Right atrium auricular region (tissue), 2 donors: Measurements from ENCODE around the gene CD44. TPM values are rescaled to one million over a fixed set of nuclear protein-coding genes. Genes with fewer than 3 reads are reported as not detected.

Experiments used
- DNase-seq: peaks from one replicate; pipeline ENCODE4 v3.0.0-alpha.2; 2019; ENCODE audit warnings: low spot score
- H3K27ac ChIP-seq, 2 donors: fragments of 200-600 bp; sonication (generic); 1 replicate in 1 of 2; 2 replicates in 1 of 2; pipeline ENCODE4 v1.5.1; 2016 to 2019
- H3K27me3 ChIP-seq, 2 donors: fragments of 200-600 bp; sonication (generic); one replicate each; pipeline versions ENCODE4 v1.5.1 to v1.6.0; 2017 to 2019
- H3K36me3 ChIP-seq: fragments of 200-600 bp; sonication (generic); one replicate; pipeline ENCODE4 v1.5.1; 2016
- H3K4me1 ChIP-seq, 2 donors: fragments of 200-600 bp; sonication (generic); one replicate each; pipeline versions ENCODE4 v1.5.1 to v1.6.0; 2017 to 2019
- H3K4me3 ChIP-seq, 2 donors: fragments of 200-600 bp; sonication (generic); 1 replicate in 1 of 2; 2 replicates in 1 of 2; pipeline ENCODE4 v1.5.1; 2017 to 2019; ENCODE audit warnings: mild to moderate bottlenecking in 1 of 2, moderate library complexity in 1 of 2
- H3K9me3 ChIP-seq, 2 donors: fragments of 200-600 bp; sonication (generic); one replicate each; pipeline ENCODE4 v1.5.1; 2019
- total RNA-seq, 2 donors: library from RNA; depleted of rRNA; stranded (reverse); fragments of >200 nt; gene quantifications; one replicate each; pipeline ENCODE4 v1.1.0, GENCODE V29; 2016
- TF ChIP-seq, protein P1 (sequence below), 2 donors: fragments of 200-600 bp; sonication (generic); IDR thresholded peaks; one replicate each; pipeline ENCODE4 v1.5.1; 2019; ENCODE audit warnings: antibody characterized with exemption in 2 of 2

The CD44 gene
- total RNA-seq, 2 donors from 2014 or later: 26.8 to 37.3 TPM

DNA sequence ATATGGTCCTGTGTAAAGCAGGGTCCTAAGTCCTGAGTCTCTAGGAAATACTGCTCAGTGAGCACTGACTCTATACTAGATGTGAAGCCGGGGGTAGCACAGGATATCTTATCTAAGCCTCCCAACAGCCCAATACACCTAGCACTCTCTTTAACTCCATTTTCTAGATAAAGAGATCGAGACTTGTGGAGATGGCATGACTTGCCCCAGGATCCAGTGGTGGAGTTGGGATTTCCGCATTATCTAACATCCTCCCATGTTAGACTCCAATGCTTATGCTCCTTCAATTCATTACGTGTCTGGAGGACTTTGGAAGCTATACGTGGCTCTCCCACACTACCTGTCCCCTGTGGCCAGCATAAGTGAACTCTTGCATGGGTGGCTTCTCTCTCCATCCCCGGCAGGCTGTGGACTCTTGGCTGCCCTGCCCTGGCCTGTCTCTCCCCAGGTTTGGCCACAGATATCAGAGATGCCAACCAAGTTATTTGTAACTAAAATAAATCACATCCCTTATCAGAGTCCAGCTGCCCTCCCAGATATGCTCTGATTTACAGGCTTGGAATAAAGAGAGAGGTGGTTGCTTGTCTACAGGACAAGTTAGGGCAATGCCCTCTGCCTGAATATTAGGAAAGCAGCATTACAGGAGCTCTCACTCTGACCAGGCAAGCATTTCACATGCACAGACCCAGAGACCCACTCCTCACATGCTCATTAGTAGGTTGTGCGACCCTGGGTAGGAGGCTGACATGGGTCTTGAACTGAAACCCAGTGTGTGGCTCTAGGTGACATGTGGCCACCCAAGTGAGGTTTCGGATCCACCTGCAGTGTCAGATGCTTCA is 4.5 kb downstream of the CD44 start:
- no peaks in the 10 kb centered on the region for H3K27me3 ChIP-seq
- TF ChIP-seq, protein P1, sequence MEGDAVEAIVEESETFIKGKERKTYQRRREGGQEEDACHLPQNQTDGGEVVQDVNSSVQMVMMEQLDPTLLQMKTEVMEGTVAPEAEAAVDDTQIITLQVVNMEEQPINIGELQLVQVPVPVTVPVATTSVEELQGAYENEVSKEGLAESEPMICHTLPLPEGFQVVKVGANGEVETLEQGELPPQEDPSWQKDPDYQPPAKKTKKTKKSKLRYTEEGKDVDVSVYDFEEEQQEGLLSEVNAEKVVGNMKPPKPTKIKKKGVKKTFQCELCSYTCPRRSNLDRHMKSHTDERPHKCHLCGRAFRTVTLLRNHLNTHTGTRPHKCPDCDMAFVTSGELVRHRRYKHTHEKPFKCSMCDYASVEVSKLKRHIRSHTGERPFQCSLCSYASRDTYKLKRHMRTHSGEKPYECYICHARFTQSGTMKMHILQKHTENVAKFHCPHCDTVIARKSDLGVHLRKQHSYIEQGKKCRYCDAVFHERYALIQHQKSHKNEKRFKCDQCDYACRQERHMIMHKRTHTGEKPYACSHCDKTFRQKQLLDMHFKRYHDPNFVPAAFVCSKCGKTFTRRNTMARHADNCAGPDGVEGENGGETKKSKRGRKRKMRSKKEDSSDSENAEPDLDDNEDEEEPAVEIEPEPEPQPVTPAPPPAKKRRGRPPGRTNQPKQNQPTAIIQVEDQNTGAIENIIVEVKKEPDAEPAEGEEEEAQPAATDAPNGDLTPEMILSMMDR (IDR thresholded peaks at IDR 0.05): no peak
- no peaks in the 10 kb centered on the region for H3K9me3 ChIP-seq
- H3K36me3 ChIP-seq: no peaks in the 10 kb centered on the region
- no peak overlapping the region for H3K27ac ChIP-seq
- no peak overlapping the region for H3K4me3 ChIP-seq
- no peak for DNase-seq
- H3K4me1 ChIP-seq: peaks cover 0 to 29% of the 10 kb centered on the region in 2 donors

DNA sequence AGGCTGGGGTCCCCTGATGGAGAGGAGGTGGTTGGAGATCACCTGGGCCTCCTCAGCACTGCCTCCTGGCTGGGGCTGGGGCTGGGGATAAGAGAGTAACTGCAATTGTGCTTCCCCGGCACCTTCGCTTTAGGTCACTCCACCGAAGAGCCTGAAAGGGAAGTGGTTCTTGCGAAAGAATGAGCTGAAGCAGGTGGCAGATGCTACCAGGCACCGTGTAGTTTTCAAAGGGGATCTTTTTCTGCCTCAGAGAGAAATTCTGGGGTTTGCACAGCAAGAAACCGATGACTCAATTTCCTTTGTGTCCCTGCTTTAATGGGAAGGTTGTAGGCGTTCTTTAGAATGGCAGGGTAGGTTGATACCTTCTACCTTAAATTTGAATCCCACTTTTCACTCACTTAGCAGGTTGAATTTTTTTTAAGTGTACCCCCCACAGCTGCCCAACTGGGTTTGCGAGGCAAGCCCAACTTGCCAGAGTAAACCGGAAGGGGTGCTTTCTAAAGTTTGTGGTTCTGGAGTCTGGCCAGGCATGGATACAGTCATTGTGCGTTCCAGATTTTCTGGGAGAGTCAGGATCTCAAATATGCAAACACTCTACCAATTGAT is 5.3 kb downstream of the CD44 start:
- no peaks in the 10 kb centered on the region for H3K27me3 ChIP-seq
- H3K4me3 ChIP-seq: no peak overlapping the region
- H3K4me1 ChIP-seq: peaks cover 0 to 25% of the 10 kb centered on the region in 2 donors
- no peaks in the 10 kb centered on the region for H3K36me3 ChIP-seq
- no peak for DNase-seq
- TF ChIP-seq, protein P1 (IDR thresholded peaks at IDR 0.05): no peak
- no peaks in the 10 kb centered on the region for H3K9me3 ChIP-seq
- no peak overlapping the region for H3K27ac ChIP-seq

DNA sequence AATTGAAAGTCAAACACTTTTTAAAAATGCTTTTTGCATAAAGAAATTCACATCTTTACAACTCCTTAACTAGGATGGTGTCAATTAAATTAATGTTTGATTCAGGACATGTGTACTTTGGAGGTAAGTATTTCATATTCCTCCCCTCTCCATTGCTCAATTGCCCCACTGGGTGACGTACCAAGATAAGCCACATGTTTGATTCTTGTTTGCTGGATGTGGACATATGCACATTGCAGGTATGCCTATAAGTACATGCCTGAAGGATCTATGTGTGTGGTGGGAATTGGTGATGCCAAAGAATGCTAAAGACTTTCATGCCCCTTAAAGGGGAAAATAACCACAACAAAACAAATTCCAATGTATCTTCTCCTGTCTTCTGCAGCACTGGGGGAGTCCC is 5.8 kb downstream of the CD44 start:
- TF ChIP-seq, protein P1 (IDR thresholded peaks at IDR 0.05): no peak
- no peak for DNase-seq
- no peaks in the 10 kb centered on the region for H3K27me3 ChIP-seq
- H3K4me3 ChIP-seq: no peak overlapping the region
- H3K9me3 ChIP-seq: no peaks in the 10 kb centered on the region
- H3K27ac ChIP-seq: no peak overlapping the region
- H3K36me3 ChIP-seq: no peaks in the 10 kb centered on the region
- H3K4me1 ChIP-seq: peaks cover 0 to 19% of the 10 kb centered on the region in 2 donors

DNA sequence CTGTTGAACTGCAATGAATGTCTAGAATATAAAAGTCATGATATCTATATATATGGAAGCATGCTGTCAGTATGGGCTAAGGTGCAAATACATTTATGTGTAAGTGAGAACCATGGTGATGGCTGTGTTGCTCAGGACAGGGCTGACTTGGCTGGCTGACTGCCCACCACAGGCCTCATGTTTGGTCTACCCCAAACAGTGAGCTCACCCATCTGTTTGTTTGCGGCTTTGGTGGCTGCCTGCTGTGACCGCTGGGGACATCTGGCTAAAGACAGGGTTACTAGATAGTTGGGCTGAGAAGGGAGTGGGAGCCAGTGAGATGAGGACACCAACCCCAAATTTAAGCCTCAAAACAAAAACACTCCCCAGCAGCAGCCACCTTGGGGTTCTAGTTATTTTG is 6.3 kb downstream of the CD44 start:
- Histone ChIP-seq H3K9me3 (no peaks in the 10 kb centered on the region), H3K27ac (no peak overlapping the region), H3K4me1 (peaks cover 0 to 19% of the 10 kb centered on the region in 2 donors), H3K27me3 (no peaks in the 10 kb centered on the region), H3K4me3 (no peak overlapping the region), H3K36me3 (no peaks in the 10 kb centered on the region)
- no peak for DNase-seq
- TF ChIP-seq, protein P1 (IDR thresholded peaks at IDR 0.05): no peak

DNA sequence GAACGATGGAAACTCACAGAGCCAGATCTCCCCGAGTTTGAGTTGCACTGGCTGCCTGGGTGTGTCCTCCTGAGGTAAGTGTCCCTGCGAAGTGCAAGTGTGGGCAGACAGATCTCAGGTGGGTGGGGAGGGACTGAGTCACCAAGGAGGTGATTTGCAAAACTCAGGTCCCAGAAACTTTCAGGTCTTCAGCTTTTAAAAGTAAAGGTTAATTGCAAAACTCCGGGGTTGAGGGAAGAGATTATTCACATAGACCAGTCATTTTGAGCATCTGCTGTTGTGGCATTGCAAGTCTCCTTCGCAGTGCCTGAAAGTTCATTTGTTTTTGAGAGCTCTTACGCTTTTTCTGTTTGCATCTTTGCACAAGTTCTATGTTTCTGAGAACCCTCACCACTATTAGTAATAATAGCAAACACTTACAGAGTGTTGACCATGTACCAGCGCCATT is 7.1 kb downstream of the CD44 start:
- H3K36me3 ChIP-seq: no peaks in the 10 kb centered on the region
- no peaks in the 10 kb centered on the region for H3K27me3 ChIP-seq
- H3K9me3 ChIP-seq: no peaks in the 10 kb centered on the region
- peaks cover 0 to 19% of the 10 kb centered on the region in 2 donors for H3K4me1 ChIP-seq
- TF ChIP-seq, protein P1 (IDR thresholded peaks at IDR 0.05): no peak
- DNase-seq: no peak
- no peak overlapping the region for H3K27ac ChIP-seq
- H3K4me3 ChIP-seq: no peak overlapping the region
